GM21423 (cell line): Measurements from ENCODE around the gene VIPR2.

Source experiments
- ATAC-seq: cut with Tn5 transposase; IDR thresholded peaks from one replicate; pipeline ENCODE4 v1.9.1; 2021; ENCODE audit warnings: mild to moderate bottlenecking, moderate library complexity; ENCODE audit not compliant: unreplicated experiment

Gene VIPR2

GRCh38 chr7:159121476-159121875 lies 23.2 kb downstream of the VIPR2 start:
- ATAC-seq: no peak

- no peak for ATAC-seq
These were observed 23.6 kb downstream of the VIPR2 start for GRCh38 chr7:159121068-159121467.

GRCh38 chr7:159120540-159120919 lies 24.1 kb downstream of the VIPR2 start:
- ATAC-seq: no peak

- ATAC-seq: no peak
These were observed 24.7 kb downstream of the VIPR2 start for GRCh38 chr7:159119851-159120539.

GRCh38 chr7:159119026-159119741 lies 25.5 kb downstream of the VIPR2 start:
- no peak for ATAC-seq

- ATAC-seq: no peak
These were observed 26.0 kb downstream of the VIPR2 start for GRCh38 chr7:159118623-159119022.

GRCh38 chr7:159118197-159118595 lies 26.5 kb downstream of the VIPR2 start:
- ATAC-seq: no peak

- ATAC-seq: no peak
These were observed 27.1 kb downstream of the VIPR2 start for GRCh38 chr7:159117366-159118196.

- no peak for ATAC-seq
These were observed 27.9 kb downstream of the VIPR2 start for GRCh38 chr7:159116581-159117339.

GRCh38 chr7:159115601-159116501 lies 28.8 kb downstream of the VIPR2 start:
- no peak for ATAC-seq

- no peak for ATAC-seq
These were observed 29.7 kb downstream of the VIPR2 start for GRCh38 chr7:159114981-159115380.

- no peak for ATAC-seq
These were observed 30.6 kb downstream of the VIPR2 start for GRCh38 chr7:159114096-159114495.

GRCh38 chr7:159113056-159113455 lies 31.6 kb downstream of the VIPR2 start:
- no peak for ATAC-seq

GRCh38 chr7:159112136-159113011 lies 32.3 kb downstream of the VIPR2 start:
- no peak for ATAC-seq

- ATAC-seq: no peak
These were observed 35.0 kb downstream of the VIPR2 start for GRCh38 chr7:159109653-159110035.

- no peak for ATAC-seq
These were observed 35.6 kb downstream of the VIPR2 start for GRCh38 chr7:159108941-159109652.

- no peak for ATAC-seq
These were observed 36.2 kb downstream of the VIPR2 start for GRCh38 chr7:159108491-159108890.

GRCh38 chr7:159107161-159107892 lies 37.3 kb downstream of the VIPR2 start:
- ATAC-seq: no peak
